T-helper 2 cell treated with Interferon-gamma antibody and Interleukin-4, amounts not matched to agents 100 ng/mL and 5 ng/mL, for 36 hours (primary cell): Measurements from ENCODE around the gene FBXO33. TPM values are rescaled to one million over a fixed set of nuclear protein-coding genes. Genes with fewer than 3 reads are reported as not detected.

Experiments
- intact Hi-C: fragments of 100-400 bp; cut with micrococcal nuclease; formaldehyde crosslinking; loops from one replicate; pipeline ENCODE4 v1.15.1; 2023
- total RNA-seq: library from RNA; stranded (reverse); gene quantifications from 2 replicates; pipeline ENCODE4 v1.2.3, GENCODE V29; 2022

Gene FBXO33, protein sequence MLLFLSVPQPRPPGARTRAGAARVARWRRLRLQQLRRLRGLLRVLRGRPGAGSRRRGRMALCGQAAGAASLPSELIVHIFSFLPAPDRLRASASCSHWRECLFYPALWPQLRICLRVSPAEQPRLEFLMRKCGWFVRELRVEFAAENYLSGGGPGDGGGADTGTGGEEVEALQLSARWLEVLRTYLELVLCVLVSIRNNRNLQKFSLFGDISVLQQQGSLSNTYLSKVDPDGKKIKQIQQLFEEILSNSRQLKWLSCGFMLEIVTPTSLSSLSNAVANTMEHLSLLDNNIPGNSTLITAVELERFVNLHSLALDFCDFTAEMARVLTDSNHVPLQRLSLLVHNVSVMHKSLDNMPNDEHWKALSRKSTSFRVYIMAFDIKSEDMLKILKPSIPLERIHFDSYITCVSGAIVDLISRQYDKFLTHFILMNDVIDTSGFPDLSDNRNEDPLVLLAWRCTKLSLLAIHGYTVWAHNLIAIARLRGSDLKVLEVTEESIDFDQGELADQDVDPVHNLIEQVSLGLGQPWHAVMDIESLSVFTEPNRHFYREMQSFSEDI
- 16.3 and 16.4 TPM in 2 replicates for total RNA-seq

- intact Hi-C loops, result loop anchor here (1.0 kb wide), 6 partner anchors 49 to 329 kb away; partner anchors contain the start of genes GEMIN2, PNN and SEC23A
Observed at GRCh38 chr14:39432179-39432618, at the start of gene FBXO33. FBXO33 (minus strand) TSS chr14:39432433; CDS start chr14:39432162, 271 bp downstream.

- intact Hi-C loops, result no loop called here
Observed at GRCh38 chr14:39474416-39474911, 42.2 kb upstream of the FBXO33 start.

DNA sequence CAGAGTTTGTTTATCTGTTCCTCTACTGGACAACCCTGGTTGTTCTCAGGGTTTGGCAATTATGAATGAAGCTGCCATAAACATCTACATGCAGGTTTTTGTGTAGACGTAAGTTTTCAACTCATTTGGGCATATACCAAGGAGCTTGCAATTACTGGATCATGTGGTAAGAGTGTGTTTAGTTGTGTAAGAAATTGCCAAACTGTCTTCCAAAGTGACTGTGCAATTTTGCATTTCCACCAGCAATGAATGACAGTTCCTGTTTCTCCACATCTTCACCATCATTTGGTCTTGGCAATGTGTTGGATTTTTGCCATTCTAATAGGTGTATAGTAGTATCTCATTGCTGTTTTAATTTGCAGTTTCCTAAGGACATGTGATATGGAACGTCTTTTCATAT is 39.8 kb upstream of the FBXO33 start:
- intact Hi-C loops, result no loop called here

DNA sequence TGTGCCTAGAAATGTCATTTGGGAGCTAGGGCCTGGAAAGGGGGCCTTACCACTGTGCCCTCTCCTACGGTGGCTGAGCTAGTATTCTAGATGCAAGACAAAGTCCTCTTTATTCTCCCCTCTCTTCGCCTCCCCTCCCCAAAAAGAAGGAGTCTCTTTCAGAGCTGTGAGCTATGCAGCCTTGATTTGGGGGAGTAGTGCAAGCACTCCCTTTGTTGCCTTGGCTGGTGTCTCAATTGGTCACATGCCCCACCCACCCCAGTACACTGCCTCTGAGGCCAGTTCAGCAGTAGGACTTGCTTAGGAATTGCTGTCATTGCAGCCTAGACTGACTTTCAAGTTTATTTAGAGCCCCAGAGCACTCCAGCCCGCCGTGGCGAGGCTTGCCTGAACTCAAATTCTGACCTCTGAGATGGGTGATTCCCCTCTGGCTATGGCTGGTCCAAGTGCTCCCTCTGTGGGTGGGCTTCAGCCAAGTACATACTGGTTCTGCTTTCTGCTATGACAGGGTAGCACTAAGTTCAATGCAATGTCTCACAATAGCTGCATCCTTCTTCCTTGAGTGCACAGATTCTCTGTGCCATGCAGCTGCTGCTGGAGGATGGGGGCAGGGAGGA is 37.0 kb upstream of the FBXO33 start:
- intact Hi-C loops, result no loop called here

- intact Hi-C loops, result no loop called here
Observed at GRCh38 chr14:39467889-39468524, 35.8 kb upstream of the FBXO33 start.

GRCh38 chr14:39459795-39460478 is 27.7 kb upstream of the FBXO33 start:
- intact Hi-C loops, result no loop called here

DNA sequence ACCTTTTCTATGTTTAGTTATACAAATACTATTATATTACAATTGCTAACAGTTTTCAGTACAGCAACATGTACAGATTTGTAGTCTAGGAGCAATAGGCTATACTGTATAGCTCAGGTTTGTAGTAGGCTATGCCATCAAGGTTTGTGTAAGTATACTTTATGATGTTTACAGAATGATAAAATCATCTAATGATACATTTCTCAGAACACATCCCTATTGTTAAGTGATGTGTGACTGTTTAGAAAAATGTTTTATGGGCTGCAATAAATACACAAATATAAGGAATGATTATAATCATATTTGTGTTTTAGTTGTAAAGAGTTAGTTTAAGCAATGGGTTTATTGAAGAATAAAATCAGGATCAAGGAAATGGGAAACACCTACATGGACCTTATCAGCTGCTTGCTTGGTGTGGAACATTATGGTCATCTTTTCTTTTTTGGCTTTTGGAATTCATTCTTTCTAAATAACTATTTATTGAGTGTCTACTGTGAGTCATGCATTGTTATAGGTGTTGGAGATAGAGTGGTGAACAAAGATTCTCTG is 24.5 kb upstream of the FBXO33 start:
- intact Hi-C loops, result no loop called here

- intact Hi-C loops, result no loop called here
Observed at GRCh38 chr14:39454906-39455539, 22.8 kb upstream of the FBXO33 start.

DNA sequence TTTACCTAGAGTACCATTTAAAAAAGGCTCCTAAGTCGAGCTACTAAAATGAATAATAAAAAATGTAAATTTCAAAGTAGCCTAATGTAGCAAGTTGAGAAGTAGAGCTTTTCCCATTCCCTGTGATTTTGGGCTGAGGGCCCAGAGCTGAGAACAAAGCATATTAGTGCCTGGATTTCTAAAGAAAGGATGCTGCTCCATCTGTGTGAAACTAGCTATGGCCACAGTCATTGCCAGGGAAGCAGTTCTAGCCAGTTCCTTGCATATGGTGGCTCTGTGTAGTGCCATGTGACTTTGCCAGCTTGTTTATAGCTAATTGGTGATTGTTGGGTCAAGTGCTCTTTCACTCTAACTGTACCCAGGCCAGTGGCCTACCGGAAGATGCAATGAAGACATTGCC is 20.4 kb upstream of the FBXO33 start:
- intact Hi-C loops, result no loop called here

- intact Hi-C loops, result no loop called here
Observed at GRCh38 chr14:39451811-39452210, 19.6 kb upstream of the FBXO33 start.

- intact Hi-C loops, result no loop called here
Observed at GRCh38 chr14:39447175-39447661, 15.0 kb upstream of the FBXO33 start.

GRCh38 chr14:39446131-39446744 is 14.0 kb upstream of the FBXO33 start:
- intact Hi-C loops, result no loop called here

GRCh38 chr14:39442293-39442692 is 10.1 kb upstream of the FBXO33 start:
- intact Hi-C loops, result no loop called here

GRCh38 chr14:39441805-39442204 is 9.6 kb upstream of the FBXO33 start:
- intact Hi-C loops, result no loop called here

- intact Hi-C loops, result no loop called here
Observed at GRCh38 chr14:39440975-39441374, 8.7 kb upstream of the FBXO33 start.

DNA sequence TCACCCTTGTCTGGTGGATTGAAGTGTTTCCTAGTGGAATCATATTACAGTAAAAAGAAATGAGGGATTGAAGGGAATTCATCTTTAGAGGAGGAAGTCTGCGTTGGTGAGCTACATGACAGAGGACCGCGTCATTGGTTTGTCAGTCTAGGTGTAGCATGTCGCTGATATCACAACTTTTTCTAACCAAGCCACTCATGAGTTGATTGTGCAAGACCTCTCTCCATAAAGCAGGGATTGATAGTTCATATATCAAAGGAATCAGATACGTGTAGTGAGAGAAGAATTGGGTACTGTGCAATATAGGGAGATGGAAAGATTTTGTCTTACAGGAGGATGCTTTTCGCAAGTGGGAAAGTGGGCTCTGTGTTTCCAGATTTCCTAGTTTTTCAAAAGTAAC is 3.0 kb upstream of the FBXO33 start:
- intact Hi-C loops, result no loop called here

DNA sequence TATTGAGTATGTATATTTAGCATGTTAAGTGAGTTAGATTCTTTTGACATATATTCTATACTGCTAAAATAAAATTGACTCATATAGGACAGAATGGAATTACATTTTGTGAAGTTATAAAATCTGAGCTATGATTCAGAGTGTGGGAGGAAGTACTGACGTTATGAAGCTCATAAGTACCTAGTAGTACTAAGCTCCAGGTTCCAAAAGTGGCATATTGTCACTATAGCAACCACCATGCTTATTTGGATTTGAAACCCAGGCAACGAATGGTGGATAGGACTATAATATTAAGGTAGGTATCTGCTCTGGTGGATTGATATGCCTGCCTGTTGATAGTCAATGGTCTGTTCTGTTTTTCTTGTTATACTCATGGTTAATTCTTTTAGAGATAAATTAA is 2.2 kb upstream of the FBXO33 start:
- intact Hi-C loops, result no loop called here

DNA sequence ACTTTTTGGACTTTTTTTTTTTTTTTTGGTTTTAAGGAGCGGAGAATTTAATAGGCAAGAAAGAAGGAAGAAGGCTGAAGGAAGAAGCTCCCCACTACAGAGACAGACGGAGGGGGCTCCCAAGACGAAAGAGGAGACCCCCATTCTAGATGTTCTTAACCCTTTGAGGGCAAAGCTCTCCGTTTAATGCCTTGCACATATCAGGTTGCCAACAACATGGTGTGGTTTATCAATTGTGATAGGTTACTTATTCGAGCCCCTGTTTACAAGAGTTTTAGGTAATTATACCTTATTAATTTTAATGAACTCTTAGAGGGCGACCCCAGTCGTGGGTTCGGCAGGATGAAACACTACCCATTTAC is 1.2 kb upstream of the FBXO33 start:
- intact Hi-C loops, result no loop called here

- intact Hi-C loops, result loop anchor here (1.0 kb wide), 6 partner anchors 50 to 330 kb away; partner anchors contain the start of genes GEMIN2, PNN and SEC23A
Observed at GRCh38 chr14:39432619-39433451, 602 bp upstream of the FBXO33 start.
